Measurements from ENCODE around the gene ELMOD1.

The ELMOD1 gene

DNA sequence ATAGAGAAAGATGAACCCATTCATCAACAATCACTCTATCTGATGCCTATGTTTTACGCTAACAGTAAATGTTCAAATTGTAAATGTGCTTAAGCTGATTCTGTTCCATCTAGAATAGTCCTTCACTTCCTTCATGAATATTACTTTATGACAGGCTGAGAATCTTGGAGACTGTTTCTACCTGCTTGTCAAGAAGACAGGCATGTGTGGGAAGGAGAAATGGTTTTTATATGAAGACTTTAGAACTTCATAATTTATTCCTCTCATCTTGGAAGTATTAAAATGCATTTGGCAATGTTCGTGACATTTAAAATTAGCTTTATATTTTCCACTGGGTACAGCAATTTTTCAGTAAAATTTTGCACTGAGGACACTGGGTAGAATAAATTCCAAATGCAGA is 41.0 kb downstream of the ELMOD1 start:
- Histone ChIP-seq H3K9me2 (replicated peaks; ENCODE audit: control insufficient read depth, low read length) (no peaks in the 10 kb centered on the region), H3K4me2 (ENCODE audit: low read length) (no peak overlapping the region), H3K36me3 (ENCODE audit: control insufficient read depth, low read length) (no peaks in the 10 kb centered on the region), H3K4me1 (ENCODE audit: control insufficient read depth, low read length) (no peaks in the 10 kb centered on the region), H3K27ac (ENCODE audit: low read depth, low read length) (no peak overlapping the region), H3K4me3 (ENCODE audit: low read length) (no peak overlapping the region), H3F3A (ENCODE audit: control insufficient read depth, insufficient read depth) (no peaks in the 10 kb centered on the region), H3K79me2 (ENCODE audit: control insufficient read depth, low read length) (no peaks in the 10 kb centered on the region), H4K20me1 (ENCODE audit: control insufficient read depth, insufficient read depth, low read depth, low read length) (no peaks in the 10 kb centered on the region), H3K27me3 (ENCODE audit: control insufficient read depth, low read length) (peaks cover 21% of the 10 kb centered on the region), H3K9me3 (ENCODE audit: control insufficient read depth, insufficient read depth, low read length) (no peaks in the 10 kb centered on the region)
- TF ChIP-seq, protein P1, sequence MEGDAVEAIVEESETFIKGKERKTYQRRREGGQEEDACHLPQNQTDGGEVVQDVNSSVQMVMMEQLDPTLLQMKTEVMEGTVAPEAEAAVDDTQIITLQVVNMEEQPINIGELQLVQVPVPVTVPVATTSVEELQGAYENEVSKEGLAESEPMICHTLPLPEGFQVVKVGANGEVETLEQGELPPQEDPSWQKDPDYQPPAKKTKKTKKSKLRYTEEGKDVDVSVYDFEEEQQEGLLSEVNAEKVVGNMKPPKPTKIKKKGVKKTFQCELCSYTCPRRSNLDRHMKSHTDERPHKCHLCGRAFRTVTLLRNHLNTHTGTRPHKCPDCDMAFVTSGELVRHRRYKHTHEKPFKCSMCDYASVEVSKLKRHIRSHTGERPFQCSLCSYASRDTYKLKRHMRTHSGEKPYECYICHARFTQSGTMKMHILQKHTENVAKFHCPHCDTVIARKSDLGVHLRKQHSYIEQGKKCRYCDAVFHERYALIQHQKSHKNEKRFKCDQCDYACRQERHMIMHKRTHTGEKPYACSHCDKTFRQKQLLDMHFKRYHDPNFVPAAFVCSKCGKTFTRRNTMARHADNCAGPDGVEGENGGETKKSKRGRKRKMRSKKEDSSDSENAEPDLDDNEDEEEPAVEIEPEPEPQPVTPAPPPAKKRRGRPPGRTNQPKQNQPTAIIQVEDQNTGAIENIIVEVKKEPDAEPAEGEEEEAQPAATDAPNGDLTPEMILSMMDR (IDR thresholded peaks at IDR 0.05; ENCODE audit: low read depth, low read length, poor library complexity, severe bottlenecking), result no peak
- no peak for TF ChIP-seq EZH2phosphoT487 (IDR thresholded peaks at IDR 0.05; ENCODE audit: borderline replicate concordance, low read length)

DNA sequence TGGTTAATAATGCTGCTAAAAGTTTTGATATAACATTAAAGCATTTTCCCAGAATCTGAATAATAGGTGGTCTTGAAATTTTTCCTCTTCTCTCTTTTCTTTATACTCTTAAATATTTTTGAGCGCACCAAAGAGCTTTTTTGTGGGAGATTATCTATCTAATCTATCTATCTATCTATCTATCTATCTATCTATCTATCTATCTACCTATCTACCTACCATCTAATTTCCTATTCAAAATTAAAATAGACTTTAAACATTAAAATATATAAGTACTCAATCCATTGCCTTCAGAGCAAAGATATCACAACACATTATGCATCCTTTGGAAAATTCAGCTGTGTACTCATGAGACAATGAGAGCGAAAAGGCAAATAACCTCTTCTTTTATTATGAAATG is 55.8 kb downstream of the ELMOD1 start:
- Histone ChIP-seq H3K36me3 (ENCODE audit: control insufficient read depth, low read length) (no peaks in the 10 kb centered on the region), H3K27ac (ENCODE audit: low read depth, low read length) (no peak overlapping the region), H3K27me3 (ENCODE audit: control insufficient read depth, low read length) (0 out of 2 replicates have a peak, but pooled peaks cover 7% of the 10 kb centered on the region), H3F3A (ENCODE audit: control insufficient read depth, insufficient read depth) (no peaks in the 10 kb centered on the region), H3K4me3 (ENCODE audit: low read length) (no peak overlapping the region), H3K4me2 (ENCODE audit: low read length) (no peak overlapping the region), H3K79me2 (ENCODE audit: control insufficient read depth, low read length) (no peaks in the 10 kb centered on the region), H3K9me2 (replicated peaks; ENCODE audit: control insufficient read depth, low read length) (no peaks in the 10 kb centered on the region), H4K20me1 (ENCODE audit: control insufficient read depth, insufficient read depth, low read depth, low read length) (no peaks in the 10 kb centered on the region), H3K9me3 (ENCODE audit: control insufficient read depth, insufficient read depth, low read length) (no peaks in the 10 kb centered on the region), H3K4me1 (ENCODE audit: control insufficient read depth, low read length) (no peaks in the 10 kb centered on the region)
- TF ChIP-seq, protein P1 (IDR thresholded peaks at IDR 0.05; ENCODE audit: low read depth, low read length, poor library complexity, severe bottlenecking), result no peak

DNA sequence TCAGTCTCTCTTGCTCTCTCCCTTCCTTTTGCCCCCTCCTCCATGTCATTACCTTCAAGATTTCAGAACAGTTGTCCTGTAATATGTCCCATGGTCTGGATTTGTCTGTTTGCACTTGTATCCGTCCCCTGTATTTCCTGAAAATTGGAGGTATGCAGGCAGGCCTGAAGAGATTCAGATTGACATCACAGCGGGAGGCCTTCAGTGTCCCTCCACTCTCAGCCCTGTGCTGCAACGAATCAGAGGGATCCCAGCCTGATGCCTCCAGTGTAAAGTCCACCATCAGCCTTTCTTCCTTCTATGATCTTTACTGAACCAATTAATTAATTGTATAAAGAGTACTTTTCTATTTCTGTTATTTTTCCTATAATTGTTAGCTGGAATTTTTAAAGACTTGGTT is 57.3 kb downstream of the ELMOD1 start:
- Histone ChIP-seq H3K9me3 (ENCODE audit: control insufficient read depth, insufficient read depth, low read length) (no peaks in the 10 kb centered on the region), H3K4me1 (ENCODE audit: control insufficient read depth, low read length) (no peaks in the 10 kb centered on the region), H4K20me1 (ENCODE audit: control insufficient read depth, insufficient read depth, low read depth, low read length) (no peaks in the 10 kb centered on the region), H3K27me3 (ENCODE audit: control insufficient read depth, low read length) (0 out of 2 replicates have a peak, but pooled peaks cover 7% of the 10 kb centered on the region), H3K79me2 (ENCODE audit: control insufficient read depth, low read length) (no peaks in the 10 kb centered on the region), H3K27ac (ENCODE audit: low read depth, low read length) (no peak overlapping the region), H3K4me3 (ENCODE audit: low read length) (no peak overlapping the region), H3K9me2 (replicated peaks; ENCODE audit: control insufficient read depth, low read length) (no peaks in the 10 kb centered on the region), H3F3A (ENCODE audit: control insufficient read depth, insufficient read depth) (no peaks in the 10 kb centered on the region), H3K4me2 (ENCODE audit: low read length) (no peak overlapping the region), H3K36me3 (ENCODE audit: control insufficient read depth, low read length) (no peaks in the 10 kb centered on the region)
- TF ChIP-seq, protein P1 (IDR thresholded peaks at IDR 0.05; ENCODE audit: low read depth, low read length, poor library complexity, severe bottlenecking), result no peak
- TF ChIP-seq EZH2phosphoT487 (IDR thresholded peaks at IDR 0.05; ENCODE audit: borderline replicate concordance, low read length), result no peak

DNA sequence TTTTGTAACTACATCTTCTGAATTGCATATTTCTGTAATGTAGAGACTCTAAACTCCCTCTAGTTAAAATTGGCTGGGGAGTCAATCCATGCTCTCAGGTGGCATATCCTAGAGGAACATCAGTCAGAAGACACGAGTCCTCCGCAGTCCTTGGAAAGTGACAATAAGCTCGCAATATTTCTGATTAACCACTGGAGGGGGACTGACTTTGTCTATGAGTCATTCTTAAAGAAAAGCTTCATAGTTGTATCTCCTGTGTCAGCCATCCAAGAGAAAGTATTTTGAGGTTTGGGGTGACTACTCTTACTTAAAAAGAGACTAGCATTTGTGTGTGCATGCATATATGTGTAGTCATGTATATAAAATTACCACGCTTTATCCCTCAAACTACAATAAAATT is 60.7 kb downstream of the ELMOD1 start:
- H3K4me3 ChIP-seq (ENCODE audit: low read length), result no peak overlapping the region
- no peaks in the 10 kb centered on the region for H3K36me3 ChIP-seq (ENCODE audit: control insufficient read depth, low read length)
- H3F3A ChIP-seq (ENCODE audit: control insufficient read depth, insufficient read depth), result no peaks in the 10 kb centered on the region
- no peaks in the 10 kb centered on the region for H3K4me1 ChIP-seq (ENCODE audit: control insufficient read depth, low read length)
- no peaks in the 10 kb centered on the region for H3K9me3 ChIP-seq (ENCODE audit: control insufficient read depth, insufficient read depth, low read length)
- H3K4me2 ChIP-seq (ENCODE audit: low read length), result no peak overlapping the region
- H3K27ac ChIP-seq (ENCODE audit: low read depth, low read length), result no peak overlapping the region
- no peak for TF ChIP-seq EZH2phosphoT487 (IDR thresholded peaks at IDR 0.05; ENCODE audit: borderline replicate concordance, low read length)
- TF ChIP-seq, protein P1 (IDR thresholded peaks at IDR 0.05; ENCODE audit: low read depth, low read length, poor library complexity, severe bottlenecking), result no peak
- H4K20me1 ChIP-seq (ENCODE audit: control insufficient read depth, insufficient read depth, low read depth, low read length), result no peaks in the 10 kb centered on the region
- 0 out of 2 replicates have a peak, but pooled peaks cover 7% of the 10 kb centered on the region for H3K27me3 ChIP-seq (ENCODE audit: control insufficient read depth, low read length)
- no peaks in the 10 kb centered on the region for H3K9me2 ChIP-seq (replicated peaks; ENCODE audit: control insufficient read depth, low read length)
- H3K79me2 ChIP-seq (ENCODE audit: control insufficient read depth, low read length), result no peaks in the 10 kb centered on the region

Measured in DOHH2 (cell line).